Memory B cell (primary cell): Measurements from ENCODE around the gene UNC45B.
"Not testable (repeated sequence)": the region's sequence is repeated elsewhere in the genome, so short reads cannot be mapped to it uniquely, and the experiment has no call there.

Source experiments
- ATAC-seq: fragments of 150-1000 bp; cut with Tn5 transposase; 2 replicates; pipeline ENCODE4 v1.10.0; 2021; ENCODE audit warnings: low read depth, mild to moderate bottlenecking, moderate library complexity
- DNase-seq, 2 donors: peaks; one replicate each; pipeline ENCODE4 v3.0.0; 2022; ENCODE audit warnings: low spot score in 2 of 2
- H3K27ac Mint-ChIP-seq: one replicate; pipeline ENCODE4 v1.8.0; 2022; ENCODE audit warnings: mild to moderate bottlenecking, moderate library complexity, mixed read lengths
- H3K27me3 Mint-ChIP-seq: one replicate; pipeline ENCODE4 v1.8.0; 2022; ENCODE audit warnings: mixed read lengths
- H3K36me3 Mint-ChIP-seq: one replicate; pipeline ENCODE4 v1.8.0; 2022; ENCODE audit warnings: mild to moderate bottlenecking, mixed read lengths
- H3K4me1 Mint-ChIP-seq: one replicate; pipeline ENCODE4 v1.8.0; 2022; ENCODE audit warnings: mixed read lengths
- H3K4me3 Mint-ChIP-seq: one replicate; pipeline ENCODE4 v1.8.0; 2022; ENCODE audit warnings: mild to moderate bottlenecking, moderate library complexity, mixed read lengths
- H3K9me3 Mint-ChIP-seq: one replicate; pipeline ENCODE4 v1.8.0; 2022; ENCODE audit warnings: mixed read lengths

Gene UNC45B

GRCh38 chr17:35171834-35172233 lies 24.2 kb downstream of the UNC45B start:
- Mint-ChIP-seq H3K4me3 (no peak overlapping the region), H3K27ac (no peak overlapping the region), H3K36me3 (no peaks in the 10 kb centered on the region), H3K4me1 (no peaks in the 10 kb centered on the region), H3K27me3 (peaks cover 15% of the 10 kb centered on the region), H3K9me3 (no peaks in the 10 kb centered on the region)
- ATAC-seq = no peak
- DNase-seq = no peak

- H3K27ac Mint-ChIP-seq, H3K9me3 Mint-ChIP-seq, ATAC-seq, H3K4me3 Mint-ChIP-seq, H3K36me3 Mint-ChIP-seq, H3K4me1 Mint-ChIP-seq, DNase-seq: not testable (repeated sequence)
- peaks cover 15% of the 10 kb centered on the region for H3K27me3 Mint-ChIP-seq
These were observed 24.7 kb downstream of the UNC45B start for GRCh38 chr17:35172321-35172720.

DNA sequence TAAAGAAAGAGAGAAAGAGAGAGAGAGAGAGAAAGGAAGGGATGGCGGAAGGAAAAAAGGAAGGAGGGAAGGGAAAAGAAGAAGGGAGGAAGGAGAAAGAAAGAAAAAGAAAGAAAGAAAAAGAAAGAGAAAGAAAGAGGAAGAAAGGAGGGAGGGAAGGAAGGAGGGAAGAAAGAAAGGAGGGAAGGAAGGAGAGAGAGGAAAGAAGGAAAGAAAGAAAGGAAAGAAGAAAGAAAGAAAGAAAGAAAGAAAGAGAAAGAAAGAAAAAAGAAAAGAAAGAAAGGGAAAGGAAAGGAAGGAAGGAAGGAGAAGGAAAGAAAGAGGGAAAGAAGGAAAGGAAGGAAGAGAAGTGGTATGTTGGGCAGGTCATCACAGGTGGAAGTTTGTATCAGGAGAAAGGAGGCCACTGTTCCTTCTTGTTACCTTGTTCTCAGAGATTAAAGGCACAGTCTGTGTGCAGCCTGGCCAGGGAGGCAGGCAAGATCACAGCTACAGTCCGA lies 27.3 kb downstream of the UNC45B start:
- Mint-ChIP-seq H3K27me3 (peaks cover 10% of the 10 kb centered on the region), H3K27ac (no peak overlapping the region), H3K4me3 (no peak overlapping the region), H3K36me3 (no peaks in the 10 kb centered on the region), H3K9me3 (no peaks in the 10 kb centered on the region), H3K4me1 (no peaks in the 10 kb centered on the region)
- DNase-seq (no peak), ATAC-seq (no peak)

- H3K4me1 Mint-ChIP-seq = no peaks in the 10 kb centered on the region
- no peak overlapping the region for H3K27ac Mint-ChIP-seq
- peak in 1 of 2 donors; percentile 2 for DNase-seq
- H3K9me3 Mint-ChIP-seq = no peaks in the 10 kb centered on the region
- H3K36me3 Mint-ChIP-seq = no peaks in the 10 kb centered on the region
- H3K4me3 Mint-ChIP-seq = no peak overlapping the region
- ATAC-seq = no peak
- peaks cover 10% of the 10 kb centered on the region for H3K27me3 Mint-ChIP-seq
These were observed 28.2 kb downstream of the UNC45B start for GRCh38 chr17:35175638-35176415.

GRCh38 chr17:35176897-35177296 lies 29.3 kb downstream of the UNC45B start:
- no peak overlapping the region for H3K27ac Mint-ChIP-seq
- H3K4me3 Mint-ChIP-seq = no peak overlapping the region
- ATAC-seq = no peak
- H3K4me1 Mint-ChIP-seq = no peaks in the 10 kb centered on the region
- no peaks in the 10 kb centered on the region for H3K9me3 Mint-ChIP-seq
- H3K27me3 Mint-ChIP-seq = peaks cover 10% of the 10 kb centered on the region
- DNase-seq = no peak
- no peaks in the 10 kb centered on the region for H3K36me3 Mint-ChIP-seq

GRCh38 chr17:35179379-35179778 lies 31.8 kb downstream of the UNC45B start:
- ATAC-seq, H3K9me3 Mint-ChIP-seq, DNase-seq, H3K4me3 Mint-ChIP-seq, H3K4me1 Mint-ChIP-seq, H3K27ac Mint-ChIP-seq, H3K36me3 Mint-ChIP-seq: not testable (repeated sequence)
- peaks cover 14% of the 10 kb centered on the region for H3K27me3 Mint-ChIP-seq

- Mint-ChIP-seq H3K4me1 (peaks cover 4% of the 10 kb centered on the region), H3K27ac (no peak overlapping the region), H3K4me3 (no peak overlapping the region), H3K36me3 (no peaks in the 10 kb centered on the region), H3K9me3 (no peaks in the 10 kb centered on the region), H3K27me3 (peaks cover 21% of the 10 kb centered on the region)
- ATAC-seq (no peak), DNase-seq (no peak)
These were observed 35.7 kb downstream of the UNC45B start for GRCh38 chr17:35183332-35183731.

DNA sequence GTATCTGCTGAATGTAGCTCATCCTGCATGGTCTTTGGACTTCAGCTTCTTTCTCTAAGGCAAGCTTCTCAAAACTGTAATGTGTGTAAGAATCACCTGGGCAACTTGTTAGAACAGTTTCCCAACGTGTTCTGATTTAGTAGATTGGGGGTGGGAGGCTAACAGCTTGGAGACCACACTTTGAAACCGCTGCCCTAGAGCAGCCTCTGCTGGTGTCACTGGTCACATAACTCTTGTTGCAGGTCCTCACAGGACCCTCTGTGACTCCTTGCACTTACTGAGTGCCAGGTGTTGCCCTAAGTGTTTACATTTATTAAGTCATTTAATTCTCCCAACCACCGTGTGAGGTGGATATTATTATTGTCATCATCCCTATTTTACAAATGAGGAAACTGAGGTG lies 36.7 kb downstream of the UNC45B start:
- Mint-ChIP-seq H3K36me3 (no peaks in the 10 kb centered on the region), H3K4me1 (peaks cover 4% of the 10 kb centered on the region), H3K27me3 (peaks cover 21% of the 10 kb centered on the region), H3K9me3 (no peaks in the 10 kb centered on the region), H3K4me3 (no peak overlapping the region), H3K27ac (no peak overlapping the region)
- ATAC-seq = no peak
- DNase-seq = no peak

DNA sequence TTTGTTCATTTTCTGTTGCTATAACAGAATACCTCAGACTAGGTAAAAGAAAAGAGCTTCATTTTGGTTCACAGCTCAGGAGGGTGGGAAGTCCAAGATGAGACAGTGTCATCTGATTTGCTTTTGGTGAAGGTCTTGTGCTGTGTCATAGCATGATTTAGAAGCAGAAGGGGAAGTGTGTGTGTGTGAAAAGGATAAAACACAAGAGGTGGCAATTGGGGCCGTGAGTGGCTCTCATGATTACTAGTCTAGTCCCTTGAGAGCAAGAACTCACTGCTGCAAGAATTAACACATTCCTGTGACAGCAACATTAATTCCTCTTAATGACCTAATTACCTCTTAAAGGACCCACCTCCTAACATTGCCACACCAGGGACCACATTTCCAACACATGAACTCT lies 38.2 kb downstream of the UNC45B start:
- H3K4me3 Mint-ChIP-seq = no peak overlapping the region
- peak; percentile 65 for ATAC-seq

DNA sequence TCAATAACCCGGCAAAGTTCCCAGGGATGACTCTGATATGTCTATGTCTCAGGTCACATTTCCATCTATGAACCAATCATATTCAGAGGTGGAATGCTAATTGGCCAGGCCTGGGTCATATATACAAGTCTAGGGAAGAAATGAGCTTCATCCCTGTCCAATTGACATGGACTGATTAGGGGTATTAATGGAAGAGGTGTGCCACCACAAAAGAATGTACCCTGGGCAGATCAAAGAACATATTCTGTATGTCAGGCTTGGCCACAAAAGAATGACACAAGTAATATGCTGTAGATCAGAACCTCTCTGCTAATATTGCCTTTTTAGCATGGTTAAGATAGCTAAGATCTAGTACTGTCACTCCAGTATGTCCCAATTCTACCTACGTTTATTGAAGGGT lies 39.9 kb downstream of the UNC45B start:
- peaks cover 16% of the 10 kb centered on the region for H3K27me3 Mint-ChIP-seq
- H3K4me1 Mint-ChIP-seq = peaks cover 4% of the 10 kb centered on the region
- DNase-seq = no peak
- no peaks in the 10 kb centered on the region for H3K9me3 Mint-ChIP-seq
- ATAC-seq = no peak
- H3K36me3 Mint-ChIP-seq = no peaks in the 10 kb centered on the region
- H3K4me3 Mint-ChIP-seq = no peak overlapping the region
- H3K27ac Mint-ChIP-seq = no peak overlapping the region

More for the DNA sequence above, 38.2 kb downstream of the UNC45B start:
- peaks cover 19% of the 10 kb centered on the region for H3K27me3 Mint-ChIP-seq
- no peak overlapping the region for H3K27ac Mint-ChIP-seq
- DNase-seq = no peak
- no peaks in the 10 kb centered on the region for H3K36me3 Mint-ChIP-seq
- H3K9me3 Mint-ChIP-seq = no peaks in the 10 kb centered on the region
- H3K4me1 Mint-ChIP-seq = peaks cover 4% of the 10 kb centered on the region

DNA sequence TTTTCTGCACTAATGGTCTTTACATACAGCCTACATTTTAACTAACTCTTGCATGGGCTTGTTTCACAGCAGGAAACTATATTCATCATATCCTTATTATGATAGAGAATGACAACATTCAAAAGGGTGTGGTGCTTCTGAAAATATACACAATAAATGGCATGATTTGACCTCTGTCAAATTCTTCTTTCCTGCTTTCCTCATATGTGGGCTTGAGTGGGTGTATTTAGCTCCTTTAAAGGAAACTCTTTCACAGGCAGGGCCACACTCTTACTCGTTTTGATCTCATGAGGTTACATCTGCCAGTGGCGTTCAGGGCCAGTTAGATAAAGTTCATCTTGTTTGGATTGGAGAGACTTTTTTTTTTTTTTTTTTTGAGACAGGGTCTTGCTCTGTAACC lies 40.5 kb downstream of the UNC45B start:
- H3K27me3 Mint-ChIP-seq = peaks cover 18% of the 10 kb centered on the region
- H3K9me3 Mint-ChIP-seq = no peaks in the 10 kb centered on the region
- ATAC-seq (no peak), DNase-seq (no peak)
- H3K27ac Mint-ChIP-seq = no peak overlapping the region
- H3K4me1 Mint-ChIP-seq = peaks cover 4% of the 10 kb centered on the region
- no peaks in the 10 kb centered on the region for H3K36me3 Mint-ChIP-seq
- H3K4me3 Mint-ChIP-seq = no peak overlapping the region

DNA sequence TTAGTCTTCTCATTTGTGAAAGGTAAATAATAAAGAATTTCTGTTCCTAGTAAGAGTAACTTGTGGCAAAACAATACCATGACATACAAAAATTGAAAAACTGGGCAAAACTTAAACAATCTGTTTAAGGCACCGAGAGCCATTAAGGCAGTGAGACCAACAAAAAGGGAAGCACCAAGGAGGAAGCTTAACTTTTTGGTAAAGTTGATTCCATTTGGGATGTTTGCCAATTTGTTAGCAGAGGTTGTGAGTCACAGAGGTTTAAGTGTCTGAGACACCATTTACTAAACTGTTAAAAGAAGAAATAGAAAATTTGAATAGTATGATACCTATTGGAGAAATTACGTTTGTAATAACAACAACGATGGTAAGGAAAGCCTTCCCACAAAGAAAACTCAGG lies 41.7 kb downstream of the UNC45B start:
- Mint-ChIP-seq H3K4me1 (peaks cover 4% of the 10 kb centered on the region), H3K4me3 (no peak overlapping the region), H3K27ac (no peak overlapping the region), H3K27me3 (peaks cover 22% of the 10 kb centered on the region), H3K36me3 (no peaks in the 10 kb centered on the region), H3K9me3 (no peaks in the 10 kb centered on the region)
- no peak for DNase-seq
- no peak for ATAC-seq

- no peak for ATAC-seq
- no peaks in the 10 kb centered on the region for H3K4me1 Mint-ChIP-seq
These were observed 43.5 kb downstream of the UNC45B start for GRCh38 chr17:35191001-35191695.

GRCh38 chr17:35192708-35193107 lies 45.1 kb downstream of the UNC45B start:
- H3K4me3 Mint-ChIP-seq = no peak overlapping the region
- no peak for ATAC-seq
- no peaks in the 10 kb centered on the region for H3K9me3 Mint-ChIP-seq
- no peaks in the 10 kb centered on the region for H3K36me3 Mint-ChIP-seq
- no peaks in the 10 kb centered on the region for H3K4me1 Mint-ChIP-seq
- no peak overlapping the region for H3K27ac Mint-ChIP-seq
- H3K27me3 Mint-ChIP-seq = peaks cover 10% of the 10 kb centered on the region
- DNase-seq = no peak

More at GRCh38 chr17:35191001-35191695, 43.5 kb downstream of the UNC45B start:
- H3K36me3 Mint-ChIP-seq = no peaks in the 10 kb centered on the region
- peaks cover 13% of the 10 kb centered on the region for H3K27me3 Mint-ChIP-seq
- DNase-seq = no peak
- H3K27ac Mint-ChIP-seq = no peak overlapping the region
- H3K9me3 Mint-ChIP-seq = no peaks in the 10 kb centered on the region
- H3K4me3 Mint-ChIP-seq = no peak overlapping the region
